HepG2 (cell line): ENCODE data around the gene LMAN1L.

ENCODE experiments used
- CAMTA2 ChIP-seq: sonication (generic); formaldehyde crosslinking; IDR thresholded peaks from 2 replicates; pipeline ENCODE4 v1.4.0; 2020; ENCODE audit warnings: mild to moderate bottlenecking, missing genetic modification reagents, borderline replicate concordance
- CTCF ChIP-seq: sonication (generic); formaldehyde crosslinking; IDR thresholded peaks from 2 replicates; pipeline ENCODE4 v1.5.0; 2020; ENCODE audit warnings: mild to moderate bottlenecking, missing genetic modification reagents, moderate library complexity
- ETV6 ChIP-seq: sonication (generic); formaldehyde crosslinking; conservative IDR thresholded peaks from 2 replicates; pipeline ENCODE4 v1.4.0; 2020; ENCODE audit warnings: missing genetic modification reagents
- FOSL2 ChIP-seq: sonication (generic); formaldehyde crosslinking; IDR thresholded peaks from 2 replicates; pipeline ENCODE4 v1.4.0; 2020; ENCODE audit warnings: missing genetic modification reagents
- HOXA7 ChIP-seq: sonication (generic); formaldehyde crosslinking; IDR thresholded peaks from 2 replicates; pipeline ENCODE4 v1.8.1; 2022; ENCODE audit warnings: mild to moderate bottlenecking, missing genetic modification reagents, moderate library complexity
- ZKSCAN1 ChIP-seq: fragments of 150-350 bp; IDR thresholded peaks from 2 replicates; pipeline ENCODE4 v1.6.1; 2014; ENCODE audit warnings: low read length
- ZNF17 ChIP-seq: sonication (generic); formaldehyde crosslinking; IDR thresholded peaks from 2 replicates; pipeline ENCODE4 v1.5.0; 2020; ENCODE audit warnings: mild to moderate bottlenecking, missing genetic modification reagents
- ZNF275 ChIP-seq: sonication (generic); formaldehyde crosslinking; IDR thresholded peaks from 2 replicates; pipeline ENCODE4 v1.8.0; 2022; ENCODE audit warnings: missing genetic modification reagents, mild to moderate bottlenecking, inconsistent platforms, borderline replicate concordance
- ZNF383 ChIP-seq: sonication (generic); formaldehyde crosslinking; IDR thresholded peaks from 2 replicates; pipeline ENCODE4 v1.4.0; 2020; ENCODE audit warnings: missing genetic modification reagents, mild to moderate bottlenecking, borderline replicate concordance
- TF ChIP-seq, protein P1 (sequence below): sonication (generic); formaldehyde crosslinking; IDR thresholded peaks from 2 replicates; pipeline ENCODE4 v1.9.0; 2021; ENCODE audit warnings: missing genetic modification reagents, borderline replicate concordance
- TF ChIP-seq, protein P2 (sequence below): IDR thresholded peaks from 2 replicates; pipeline ENCODE4 v1.6.1; 2016; ENCODE audit warnings: mild to moderate bottlenecking, missing biosample characterization, missing genetic modification reagents

- TF ChIP-seq, protein P1, sequence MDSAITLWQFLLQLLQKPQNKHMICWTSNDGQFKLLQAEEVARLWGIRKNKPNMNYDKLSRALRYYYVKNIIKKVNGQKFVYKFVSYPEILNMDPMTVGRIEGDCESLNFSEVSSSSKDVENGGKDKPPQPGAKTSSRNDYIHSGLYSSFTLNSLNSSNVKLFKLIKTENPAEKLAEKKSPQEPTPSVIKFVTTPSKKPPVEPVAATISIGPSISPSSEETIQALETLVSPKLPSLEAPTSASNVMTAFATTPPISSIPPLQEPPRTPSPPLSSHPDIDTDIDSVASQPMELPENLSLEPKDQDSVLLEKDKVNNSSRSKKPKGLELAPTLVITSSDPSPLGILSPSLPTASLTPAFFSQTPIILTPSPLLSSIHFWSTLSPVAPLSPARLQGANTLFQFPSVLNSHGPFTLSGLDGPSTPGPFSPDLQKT (CRISPR knock-in tag): no peak
- TF ChIP-seq CAMTA2 (CRISPR knock-in tag): no peak
- no peak for TF ChIP-seq ZNF383 (CRISPR knock-in tag)
- TF ChIP-seq ZNF275 (CRISPR knock-in tag): no peak
- no peak for TF ChIP-seq CTCF (CRISPR knock-in tag)
- no peak for TF ChIP-seq ZKSCAN1
- TF ChIP-seq, protein P2, sequence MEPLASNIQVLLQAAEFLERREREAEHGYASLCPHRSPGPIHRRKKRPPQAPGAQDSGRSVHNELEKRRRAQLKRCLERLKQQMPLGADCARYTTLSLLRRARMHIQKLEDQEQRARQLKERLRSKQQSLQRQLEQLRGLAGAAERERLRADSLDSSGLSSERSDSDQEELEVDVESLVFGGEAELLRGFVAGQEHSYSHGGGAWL (CRISPR knock-in tag): no peak
- no peak for TF ChIP-seq ZNF17 (CRISPR knock-in tag)
- TF ChIP-seq FOSL2 (CRISPR knock-in tag): no peak
- no peak for TF ChIP-seq HOXA7 (CRISPR knock-in tag)
- TF ChIP-seq ETV6 (CRISPR knock-in tag): no peak
Measured at GRCh38 chr15:74865316-74865715, 52.7 kb downstream of the LMAN1L start.
